Left lobe of liver (tissue), 2 donors: ENCODE measurements around the gene ARID3C. TPM values are rescaled to one million over a fixed set of nuclear protein-coding genes. Genes with fewer than 3 reads are reported as not detected.
A peak's percentile ranks its signal among the peaks of the same experiment; 100 is the strongest.

Source experiments
- ATAC-seq: fragments of 200-7000 bp; cut with Tn5 transposase; one replicate; pipeline ENCODE4 v1.9.1; 2020; ENCODE audit warnings: mild to moderate bottlenecking, moderate library complexity
- DNase-seq: peaks from one replicate; pipeline ENCODE4 v3.0.0-alpha.2; 2020; ENCODE audit warnings: low spot score
- total RNA-seq: library from RNA; stranded (reverse); gene quantifications from one replicate; pipeline ENCODE4 v1.2.1, GENCODE V29; 2021
- donor health status: DM: no; HTN: no; CAD: no; lungs with moderate emphysema.
- donor health status: DM: no; HTN: yes; CAD: no.

ARID3C gene
- total RNA-seq, 1 donor from 2014 or later = 8.8 TPM

DNA sequence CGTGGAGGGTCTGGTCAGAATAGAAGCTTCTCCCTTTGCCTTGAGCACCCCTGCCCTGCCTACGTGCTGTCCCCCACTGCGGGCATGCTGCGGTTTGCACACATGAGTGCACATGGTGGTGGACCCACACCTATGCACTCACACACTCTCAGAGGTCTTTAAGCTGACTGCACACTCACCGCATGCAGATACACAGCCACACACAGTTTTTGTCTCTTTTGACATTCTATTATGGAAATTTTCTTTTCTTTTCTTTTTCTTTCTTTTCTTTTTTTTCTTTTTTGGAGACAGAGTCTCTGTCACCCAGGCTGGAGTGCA lies 584 bp upstream of the ARID3C start:
- ATAC-seq (peak; percentile 1), DNase-seq (no peak)

DNA sequence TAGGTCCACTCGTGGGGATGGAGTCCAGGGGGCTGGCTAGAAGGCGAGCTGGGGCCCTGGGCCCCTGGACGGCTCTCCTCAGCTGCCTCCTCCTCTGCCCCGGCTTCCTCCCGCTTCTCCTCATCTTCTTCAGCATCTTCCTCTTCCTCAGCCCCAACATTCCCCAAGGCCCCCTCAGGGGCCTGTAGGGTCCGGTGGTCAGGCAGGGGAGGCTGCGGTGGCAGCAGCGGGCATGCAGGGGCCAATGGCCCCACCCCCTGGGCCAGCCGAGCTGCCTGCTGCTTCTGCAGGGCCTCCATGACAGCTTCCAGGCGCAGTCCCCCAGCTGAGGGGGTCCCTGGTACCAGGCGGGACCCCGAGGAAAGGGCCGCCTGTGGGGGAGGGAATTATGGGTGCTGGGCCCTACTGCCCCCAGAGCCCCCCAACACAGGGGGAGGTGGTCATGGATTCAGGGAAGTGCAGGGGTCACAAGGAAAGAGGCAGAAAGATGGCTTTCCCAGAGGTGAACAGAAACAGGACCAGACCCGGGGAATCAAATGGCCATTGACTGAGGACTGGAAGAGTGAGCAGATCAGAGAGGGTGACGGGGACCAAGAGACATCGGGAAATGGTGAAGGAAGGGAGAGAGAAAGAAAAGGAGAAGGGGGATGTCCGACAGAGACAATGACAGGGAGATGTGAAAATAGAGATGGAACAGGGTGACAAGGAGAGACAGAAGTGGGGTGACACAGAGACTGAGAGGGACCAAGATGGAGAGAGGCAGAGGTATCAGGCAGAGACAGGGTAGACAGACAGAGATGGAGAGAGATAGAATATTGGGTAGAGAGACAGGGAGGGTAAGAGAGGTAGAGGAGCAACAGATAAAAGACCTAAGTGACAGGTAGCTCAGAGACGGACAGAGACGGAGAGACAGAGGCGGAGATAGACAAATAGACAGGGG lies 880 bp downstream of the ARID3C start:
- no peak for ATAC-seq
- no peak for DNase-seq

DNA sequence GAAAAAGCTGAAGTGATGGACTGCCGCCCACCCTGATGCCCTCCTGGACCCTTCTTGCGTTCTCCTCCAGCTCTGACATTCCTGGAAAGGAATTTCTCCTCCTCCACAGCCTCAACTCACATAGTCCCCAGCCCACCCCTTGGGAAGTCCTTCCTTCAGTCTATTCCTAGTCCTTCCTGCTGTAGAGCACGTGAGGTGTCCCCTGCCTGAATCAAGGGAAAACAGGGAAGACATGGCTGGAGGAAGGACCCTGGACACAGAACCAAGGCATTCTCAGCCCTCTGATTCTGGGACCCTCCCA lies 3.7 kb downstream of the ARID3C start:
- ATAC-seq = no peak
- DNase-seq = no peak

DNA sequence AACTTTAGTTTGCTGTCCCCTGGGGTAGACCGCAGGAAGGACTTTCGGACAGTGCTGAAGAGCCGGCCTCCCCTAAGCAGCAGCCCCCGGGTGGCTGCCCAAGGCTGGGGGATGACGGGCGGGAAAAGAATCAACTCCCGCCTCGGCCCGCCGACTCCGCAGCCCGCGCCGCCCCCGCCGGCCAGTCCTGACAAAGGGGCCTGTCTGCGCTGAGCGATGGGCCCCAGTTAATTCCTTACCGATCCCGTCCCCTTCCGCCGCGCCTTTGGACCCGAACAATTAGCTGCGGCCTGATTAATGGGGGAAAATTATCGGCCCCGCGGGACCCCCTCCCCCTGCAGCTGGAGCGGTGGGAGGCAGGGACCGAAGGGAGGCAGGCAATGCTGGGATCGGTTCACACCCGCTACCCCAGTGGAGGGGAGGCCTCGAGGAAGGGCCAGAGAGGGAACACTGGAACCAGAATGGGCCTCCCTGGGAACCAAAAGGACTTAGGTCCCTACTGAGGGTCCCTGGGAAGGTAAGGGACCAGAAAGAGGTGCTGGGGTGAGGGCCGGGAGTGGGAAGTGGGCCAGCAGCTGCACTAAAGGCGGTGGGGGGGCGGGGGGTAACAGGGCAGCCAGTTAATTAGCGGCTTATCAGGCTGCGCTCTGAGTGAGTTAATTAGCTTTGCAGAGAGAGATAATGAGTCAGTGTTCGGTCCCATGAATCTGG lies 4.2 kb downstream of the ARID3C start:
- ATAC-seq (no peak), DNase-seq (no peak)

DNA sequence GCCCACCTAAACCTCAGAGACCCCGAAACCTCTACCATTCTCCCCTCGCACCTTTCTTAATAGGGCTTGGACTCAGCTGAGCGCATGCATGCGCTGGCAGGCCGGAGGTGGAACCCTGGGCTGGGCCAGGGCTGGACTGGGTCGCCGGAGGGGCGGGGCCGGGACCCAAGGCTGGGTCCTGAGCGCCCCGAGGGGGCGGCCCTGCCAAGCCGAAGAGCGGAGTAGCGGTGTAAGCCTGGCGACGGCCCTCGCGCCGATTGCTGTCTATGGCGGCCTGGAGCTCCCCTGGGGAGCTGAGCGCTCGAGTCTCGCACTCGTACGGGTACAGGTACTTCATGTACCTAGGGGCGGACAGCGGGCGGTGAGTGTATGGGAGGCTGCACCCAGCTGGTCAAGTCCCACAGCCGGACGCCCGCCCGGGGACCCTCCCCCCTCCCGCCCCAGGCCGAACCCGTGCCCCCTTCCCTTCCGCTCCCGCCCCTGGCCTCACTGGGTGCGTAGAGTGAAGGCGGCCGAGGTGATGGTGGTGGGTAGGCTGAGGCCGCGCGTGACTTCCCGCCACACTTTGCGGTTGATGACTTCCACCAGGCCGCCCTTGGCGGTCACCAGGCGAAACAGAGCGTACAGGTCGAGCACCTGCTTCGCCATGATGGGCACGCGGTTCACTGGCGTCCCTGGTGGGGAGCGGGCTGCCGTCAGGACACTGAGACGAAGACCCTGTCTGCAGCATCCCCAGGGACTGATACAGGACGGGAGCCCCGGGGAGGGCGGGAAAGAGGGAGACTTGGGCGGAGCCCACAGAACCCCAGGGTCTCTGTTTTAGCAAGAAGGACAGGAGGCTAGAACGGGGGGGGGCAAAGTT lies 5.3 kb downstream of the ARID3C start:
- no peak for ATAC-seq
- DNase-seq = no peak

DNA sequence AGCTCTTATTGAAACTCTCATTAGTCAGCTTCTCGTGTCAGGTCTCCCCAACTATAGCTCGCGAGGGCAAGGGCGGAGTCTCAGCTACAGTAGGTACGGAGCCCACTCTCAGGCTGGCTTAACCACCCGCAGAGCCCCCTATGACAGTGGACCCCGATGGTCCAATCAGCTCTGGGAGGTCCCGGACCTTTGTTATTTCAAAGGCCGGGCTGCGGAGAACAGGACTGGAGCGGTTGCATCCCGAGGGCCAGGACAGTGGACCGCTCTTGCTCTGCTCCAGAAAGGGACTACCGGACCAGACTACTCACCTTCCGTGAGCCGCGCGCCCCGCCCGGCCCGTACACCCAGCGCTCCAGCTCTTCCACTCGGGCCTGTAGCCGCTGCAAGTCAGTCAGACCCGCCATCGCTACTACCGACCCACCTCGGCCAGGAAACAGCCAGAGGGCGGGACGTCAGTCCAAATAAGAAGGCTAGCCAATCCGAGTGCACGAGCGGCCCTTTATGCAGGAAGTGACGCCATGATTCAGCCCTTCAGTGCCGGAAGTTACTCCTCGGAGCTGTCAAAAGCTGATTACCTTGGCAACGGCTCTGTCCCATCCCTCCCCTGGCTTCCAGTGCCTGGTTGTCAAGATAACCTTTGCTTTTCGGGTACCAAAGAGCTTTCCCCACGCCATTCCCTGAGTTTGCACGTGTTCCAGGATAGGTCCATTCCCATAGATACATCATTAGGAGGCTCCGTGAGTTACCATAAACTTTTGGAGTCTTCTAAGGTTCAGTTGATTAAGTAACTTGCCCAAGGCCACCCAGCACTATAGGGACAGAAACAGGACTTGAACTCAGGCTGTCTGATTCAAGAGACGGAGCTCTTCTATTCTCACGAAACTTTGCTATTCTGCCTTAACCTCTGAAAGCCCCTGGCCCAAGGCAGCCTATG lies 8.5 kb downstream of the ARID3C start, which contains the start of gene DCTN3:
Gene DCTN3, minus strand, starts transcription at position 435 of the 934 bp plus-strand sequence. Its CDS starts 31 bp downstream, at position 404.
- peak; percentile 98 for ATAC-seq

DNA sequence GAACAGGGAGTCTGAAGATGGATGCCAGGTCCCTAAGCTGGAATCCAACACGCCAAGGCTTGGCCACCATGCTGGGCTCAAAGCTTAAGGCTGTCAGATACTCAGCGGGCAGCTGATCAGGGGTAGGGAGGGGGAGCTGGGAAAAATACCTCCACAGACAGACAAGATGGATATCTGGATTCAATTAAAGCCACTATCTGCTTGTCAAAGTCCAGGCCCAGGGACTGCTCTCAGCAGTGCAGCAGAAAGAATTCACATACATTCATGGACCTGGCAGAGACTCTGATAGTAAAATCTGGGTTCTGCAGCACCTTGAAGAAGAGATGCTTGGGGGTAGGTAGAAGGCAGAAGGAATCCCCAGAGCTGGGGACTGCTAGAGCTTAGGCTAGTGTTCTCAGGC lies 13.7 kb downstream of the ARID3C start:
- no peak for ATAC-seq

More for the DNA sequence above, 8.5 kb downstream of the ARID3C start, which contains the start of gene DCTN3:
- peak; percentile 94 for DNase-seq

DNA sequence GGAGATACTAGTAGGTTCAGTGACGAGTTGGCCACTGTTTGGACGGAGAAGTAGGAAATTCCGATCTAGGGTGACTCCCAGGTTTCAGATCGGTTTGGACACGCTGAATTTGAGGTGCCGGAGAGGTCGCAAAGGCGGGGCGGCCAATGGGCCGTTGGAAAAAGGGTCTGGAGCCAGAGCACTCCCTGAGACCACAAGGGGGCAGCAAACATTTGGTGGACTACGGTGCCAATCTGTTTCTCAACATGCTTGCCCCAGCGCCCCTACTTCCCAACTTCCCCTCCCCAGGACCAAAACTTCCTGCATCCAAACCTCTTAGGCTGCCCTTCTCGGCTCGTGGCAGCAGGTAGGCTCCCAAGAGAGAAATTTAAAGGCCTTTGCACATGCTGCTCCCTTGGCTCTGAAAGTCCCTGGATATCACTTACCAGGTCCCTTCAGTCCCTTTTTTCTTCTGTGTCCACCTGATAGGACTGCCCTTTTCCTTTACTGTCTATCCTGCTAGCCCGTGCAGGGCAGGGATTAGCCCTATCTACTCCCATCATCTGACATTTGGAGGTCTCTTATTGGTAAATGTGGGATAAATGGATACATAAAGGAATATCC lies 16.0 kb downstream of the ARID3C start:
- DNase-seq = peak; percentile 84
- ATAC-seq = peak; percentile 77

More for the DNA sequence above, 13.7 kb downstream of the ARID3C start:
- DNase-seq = no peak

DNA sequence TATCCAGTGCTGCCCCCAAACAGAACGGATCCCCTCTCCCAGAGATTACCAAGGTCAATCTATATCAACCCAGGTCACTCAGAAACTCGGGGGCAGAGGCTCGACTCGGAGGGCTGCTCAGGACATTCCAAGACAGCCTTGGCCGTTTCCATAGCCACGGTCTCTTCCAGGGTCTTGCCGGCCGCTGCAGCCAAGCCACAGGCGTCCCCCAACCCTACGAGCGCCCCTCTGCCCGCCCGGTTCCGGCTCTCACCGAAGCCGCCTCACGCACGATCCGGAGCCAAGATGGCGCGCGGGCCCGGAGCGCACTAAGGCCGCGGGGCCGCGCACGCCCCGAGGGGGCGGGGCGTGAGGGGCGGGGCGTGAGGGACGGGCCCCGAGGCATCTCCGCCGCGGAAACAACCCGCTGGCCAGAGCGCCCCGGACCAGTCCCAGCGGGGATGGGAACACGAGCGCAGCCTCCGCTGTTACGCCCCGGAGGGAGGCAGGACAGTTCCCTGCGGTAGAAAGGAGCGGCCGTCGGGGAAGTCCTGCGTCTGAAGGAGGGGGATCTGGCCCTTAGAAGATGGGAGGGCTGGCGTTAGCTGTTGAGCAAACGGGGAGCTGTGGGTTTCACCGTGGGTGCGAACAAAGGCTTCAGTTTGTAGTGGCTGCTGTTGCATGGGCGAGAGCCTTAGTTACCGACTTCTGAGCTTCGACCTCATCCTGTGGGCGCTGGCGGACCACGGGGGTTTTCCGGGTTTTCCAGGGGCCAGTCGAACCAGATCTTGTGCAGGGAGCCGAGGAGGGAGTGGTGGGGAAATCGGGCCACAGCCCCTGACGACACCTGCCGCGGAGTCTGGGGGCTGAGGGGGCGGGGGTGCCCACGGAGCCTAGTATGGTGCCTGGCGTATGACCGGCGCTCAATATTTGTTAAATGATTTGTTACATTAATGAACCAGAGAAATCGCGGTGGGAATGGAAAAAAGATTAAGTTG lies 16.8 kb downstream of the ARID3C start, which contains the start of gene RPP25L:
Gene RPP25L, minus strand, starts transcription at position 287 of the 977 bp plus-strand sequence. CDS start 801 bp downstream, outside the sequence.
- ATAC-seq = peak; percentile 93

DNA sequence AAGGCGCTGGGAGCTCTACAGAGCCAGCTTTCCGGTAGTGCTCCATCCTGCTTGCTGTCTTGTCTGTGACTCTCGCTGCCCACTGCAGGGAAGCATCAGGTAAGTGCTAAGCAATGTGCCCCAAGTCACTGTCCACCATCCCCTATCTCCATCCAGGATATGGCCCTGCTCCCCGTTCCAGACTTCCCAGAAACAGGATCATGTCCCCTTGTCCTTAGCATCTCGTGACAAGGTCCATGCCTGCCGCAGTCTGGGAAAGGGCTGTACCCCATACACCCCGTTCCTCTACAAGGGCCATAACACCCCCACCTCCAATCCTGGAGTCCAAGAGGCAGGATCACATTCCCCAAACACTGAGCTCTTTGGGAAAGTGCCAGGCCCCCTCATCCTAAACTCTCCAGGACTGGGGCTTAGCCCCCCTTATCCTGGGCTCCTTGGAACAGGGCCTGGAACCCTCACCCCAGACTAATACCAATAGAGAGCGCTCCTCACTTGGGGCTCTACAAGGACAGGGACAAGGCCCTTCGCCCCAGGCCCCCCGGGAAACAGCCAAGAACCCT lies 17.5 kb downstream of the ARID3C start:
- DNase-seq (peak; percentile 61), ATAC-seq (peak; percentile 7)

More for the DNA sequence above, 16.8 kb downstream of the ARID3C start, which contains the start of gene RPP25L:
- peak; percentile 91 for DNase-seq

DNA sequence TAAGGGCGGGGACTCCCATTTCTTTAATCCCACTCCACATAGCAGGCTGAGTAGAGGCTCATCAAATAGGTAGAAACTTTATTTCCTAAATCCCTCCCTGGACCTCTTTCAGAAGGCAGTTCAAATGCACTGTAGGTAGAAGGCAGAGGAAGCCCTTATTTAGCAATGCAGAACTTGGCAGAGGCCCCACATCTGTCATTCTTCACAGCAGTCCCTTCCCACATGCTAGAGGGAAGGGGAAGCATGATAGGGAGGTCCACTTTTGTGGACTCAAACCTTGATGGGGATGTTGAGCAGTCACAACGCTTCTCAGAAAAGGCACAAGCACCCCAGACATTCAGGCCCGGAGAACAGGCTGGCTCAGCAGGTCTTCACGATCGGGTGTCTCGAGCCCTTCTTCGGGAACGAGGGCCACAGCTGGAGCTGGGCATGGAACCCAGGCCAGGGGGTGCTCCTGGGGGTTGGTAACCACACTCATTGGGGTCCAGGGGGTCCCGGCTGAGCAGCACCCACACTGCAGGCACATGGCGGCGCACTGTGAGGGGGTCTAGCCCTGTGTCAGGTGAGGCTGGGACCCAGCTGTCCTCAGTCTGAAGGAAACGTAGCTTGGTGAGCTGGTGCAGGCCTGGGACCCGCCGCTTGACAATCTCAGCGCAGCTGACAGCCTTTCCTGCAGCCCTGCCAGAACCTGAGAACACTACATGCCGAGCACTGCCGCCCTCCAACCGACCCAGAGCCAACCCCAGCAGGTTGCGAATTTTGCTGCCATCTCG lies 18.2 kb downstream of the ARID3C start:
- DNase-seq = peak; percentile 60
- no peak for ATAC-seq

DNA sequence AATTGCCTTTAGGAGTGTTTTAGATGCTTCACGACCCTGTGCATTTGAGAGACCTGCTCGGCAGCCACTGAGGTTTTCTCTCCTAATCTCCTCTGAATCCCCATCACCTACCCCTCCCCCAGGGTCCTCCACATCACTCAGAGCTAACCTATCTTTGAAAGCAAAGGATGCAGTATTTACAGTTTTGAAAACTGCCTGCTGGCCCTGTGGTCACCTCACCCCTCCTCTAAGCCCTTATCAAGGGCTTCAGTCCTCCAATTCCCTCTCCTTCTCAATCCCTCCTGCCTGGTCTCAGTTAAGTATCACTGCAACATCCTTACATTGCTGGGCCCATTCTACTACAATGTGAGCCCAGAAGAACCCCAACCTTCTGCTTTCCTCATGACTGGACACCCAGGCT lies 21.5 kb downstream of the ARID3C start:
- ATAC-seq = no peak
- no peak for DNase-seq

DNA sequence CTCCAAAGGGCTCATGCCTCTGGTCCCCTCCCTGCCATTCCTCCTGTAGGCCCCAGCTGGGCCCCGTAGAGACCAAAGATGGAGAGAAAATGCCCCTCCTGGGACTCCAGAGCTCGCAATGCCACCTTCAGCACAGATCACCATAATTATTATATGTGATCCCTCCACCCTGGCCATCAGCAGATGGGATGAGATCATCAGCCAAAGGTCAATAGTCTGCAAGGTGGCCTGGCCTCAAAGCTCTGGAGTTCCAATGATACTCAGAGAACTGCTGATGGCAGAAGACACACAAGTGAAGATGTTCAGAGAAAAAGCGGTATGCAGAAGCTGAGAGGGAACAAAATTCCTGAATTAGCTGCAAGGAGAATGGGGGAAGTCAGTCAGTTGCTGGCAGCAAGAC lies 22.0 kb downstream of the ARID3C start:
- ATAC-seq (peak; percentile 70), DNase-seq (no peak)

DNA sequence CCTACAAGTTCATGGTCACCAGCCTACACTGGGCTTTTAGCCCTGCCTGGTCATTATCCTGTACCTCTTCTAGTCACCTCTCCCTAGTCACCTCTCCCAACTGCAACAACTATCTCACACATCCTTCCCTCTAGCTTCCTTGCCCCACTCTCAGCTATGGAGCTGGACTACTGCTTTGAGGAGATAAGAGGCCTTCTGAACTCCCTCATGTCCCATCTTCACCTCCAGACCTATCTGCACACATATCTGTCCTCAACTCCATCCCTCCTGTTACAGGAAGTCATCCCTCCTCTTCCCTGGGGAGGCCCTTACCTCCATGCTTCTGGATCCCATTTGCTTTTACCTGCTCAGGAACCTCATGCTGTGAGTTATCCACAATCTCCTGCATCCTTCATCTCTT lies 22.7 kb downstream of the ARID3C start:
- ATAC-seq (no peak), DNase-seq (no peak)

DNA sequence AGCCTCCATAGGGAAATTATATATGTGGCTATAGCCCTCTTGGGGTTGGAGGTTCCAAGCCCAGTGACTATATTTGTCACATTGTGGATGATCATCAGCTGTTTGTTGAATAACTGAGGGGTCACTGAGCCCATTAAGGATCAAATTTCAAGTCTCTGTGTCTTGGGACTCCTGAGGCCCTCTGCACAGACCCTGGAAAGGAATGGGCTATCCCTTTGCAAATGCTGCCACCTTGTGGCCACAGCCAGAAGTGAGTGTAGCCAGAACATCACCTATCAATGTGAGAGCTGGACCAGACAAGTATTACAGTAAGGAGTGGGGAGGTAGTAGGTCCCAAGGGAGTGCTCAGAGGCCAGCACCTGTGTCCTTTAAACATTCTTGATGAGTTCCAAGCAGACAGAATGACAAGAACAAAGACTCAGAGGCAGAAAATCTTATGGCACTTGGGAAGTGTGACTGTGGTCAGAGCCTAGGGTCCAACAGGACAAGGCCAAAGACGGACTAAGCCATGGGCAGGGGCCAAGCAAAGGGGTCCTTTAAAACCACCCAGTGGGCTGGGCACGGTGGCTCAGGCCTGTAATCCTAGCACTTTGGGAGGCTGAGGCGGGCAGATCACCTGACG lies 25.1 kb downstream of the ARID3C start:
- peak; percentile 88 for ATAC-seq
- DNase-seq = peak; percentile 82

DNA sequence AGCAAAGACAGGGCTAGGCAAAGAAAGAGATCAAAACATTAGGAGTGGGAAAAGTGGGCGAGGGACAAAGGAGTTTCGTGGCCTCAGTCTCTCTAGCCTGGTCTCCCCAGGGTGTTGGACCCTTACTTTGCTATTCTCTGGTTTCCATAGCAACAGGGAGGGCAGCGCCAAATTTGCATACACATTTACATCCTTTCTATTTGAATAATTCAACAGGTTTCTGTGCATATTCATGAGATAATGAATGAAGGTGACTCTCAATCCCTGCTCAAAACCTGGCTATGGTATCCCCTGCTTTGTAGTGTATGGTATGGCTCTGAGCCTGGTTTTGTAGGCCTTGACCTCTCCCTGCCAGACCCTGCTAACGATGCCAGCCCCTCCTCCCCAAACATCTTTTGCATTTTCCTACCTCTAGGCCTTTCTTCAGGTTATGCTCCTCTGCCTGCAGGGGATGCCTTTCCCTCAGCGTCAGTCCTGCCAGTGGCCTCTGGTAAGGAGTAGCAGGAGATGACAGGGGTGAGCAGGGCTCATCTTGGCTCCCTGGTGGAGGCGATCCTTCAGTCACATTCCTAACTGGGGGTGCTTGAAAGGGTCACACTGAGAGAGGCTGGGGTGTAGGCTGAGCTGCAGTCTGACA lies 26.8 kb downstream of the ARID3C start:
- DNase-seq = no peak
- no peak for ATAC-seq
